H1 (cell line): Measurements from ENCODE around the gene KLHL3. TPM values are rescaled to one million over a fixed set of nuclear protein-coding genes. Genes with fewer than 3 reads are reported as not detected.

Experiments used
- CTCF ChIA-PET: fragments of 300-600 bp; sonication (Branson Sonifier 250); formaldehyde crosslinking; loops from one replicate; lab custom pipeline; 2021; ENCODE audit not compliant: partially characterized antibody; lab: Charles Lee
- POLR2A ChIA-PET: fragments of 300-600 bp; sonication (Branson Sonifier 250); formaldehyde crosslinking; loops from one replicate; lab custom pipeline; 2021; ENCODE audit warnings: inconsistent platforms; ENCODE audit not compliant: partially characterized antibody; lab: Charles Lee
- DNase-seq, 2 experiments: peaks; one replicate each; pipeline versions ENCODE4 v3.0.0 to v3.0.0-alpha.2; 2010 to 2022; ENCODE audit warnings: low spot score in 2 of 2, low read depth in 1 of 2, mixed read lengths in 1 of 2
- FAIRE-seq: peaks from 2 replicates; lab custom pipeline; 2011; peaks lifted over from hg19 to GRCh38; lab: Jason Lieb, UNC
- H2AFZ ChIP-seq: 2 replicates; pipeline ENCODE4 v1.8.1; 2012; ENCODE audit warnings: low read length, inconsistent platforms
- H2AK5ac ChIP-seq: 2 replicates; pipeline ENCODE4 v1.6.1; 2013; ENCODE audit warnings: low read depth, low read length
- H2BK120ac ChIP-seq: replicated peaks from 2 replicates; pipeline ENCODE3; 2013; ENCODE audit warnings: low read depth, low read length, inconsistent platforms
- H2BK12ac ChIP-seq: 2 replicates; pipeline ENCODE4 v1.6.1; 2013; ENCODE audit warnings: low read depth, low read length
- H2BK15ac ChIP-seq: 2 replicates; pipeline ENCODE4 v1.6.1; 2013; ENCODE audit warnings: low read length
- H2BK20ac ChIP-seq: 2 replicates; pipeline ENCODE4 v1.6.1; 2013; ENCODE audit warnings: low read length
- H2BK5ac ChIP-seq: 2 replicates; pipeline ENCODE4 v1.6.1; 2013; ENCODE audit warnings: low read depth, low read length
- H3K14ac ChIP-seq: 2 replicates; pipeline ENCODE4 v1.6.1; 2013; ENCODE audit warnings: inconsistent platforms; ENCODE audit not compliant: insufficient read length
- H3K18ac ChIP-seq: 2 replicates; pipeline ENCODE4 v1.6.1; 2013; ENCODE audit warnings: low read length; ENCODE audit errors: extremely low read depth
- H3K23ac ChIP-seq: 2 replicates; pipeline ENCODE4 v1.6.1; 2013; ENCODE audit warnings: inconsistent platforms; ENCODE audit not compliant: insufficient read length
- H3K23me2 ChIP-seq: 2 replicates; pipeline ENCODE4 v1.6.1; 2013; ENCODE audit warnings: low read depth, low read length
- H3K27ac ChIP-seq: 2 replicates; pipeline ENCODE4 v1.6.1; 2011; ENCODE audit warnings: low read depth, low read length, inconsistent platforms
- H3K27me3 ChIP-seq, 4 experiments: replicated peaks in 1 of 4; 1 replicate in 1 of 4; 2 replicates in 3 of 4; pipeline versions ENCODE4 v1.6.1 to v1.8.1; 2011 to 2013; ENCODE audit warnings: low read length in 3 of 4, mild to moderate bottlenecking in 3 of 4, inconsistent platforms in 2 of 4, mixed read lengths in 2 of 4, moderate library complexity in 1 of 4; ENCODE audit not compliant: control insufficient read depth in 3 of 4, insufficient read depth in 3 of 4; ENCODE audit errors: extremely low read depth in 1 of 4
- H3K36me3 ChIP-seq, 4 experiments: 2 replicates each; pipeline versions ENCODE4 v1.6.1 to v1.8.1; 2011 to 2013; ENCODE audit warnings: mild to moderate bottlenecking in 4 of 4, low read length in 3 of 4, moderate library complexity in 2 of 4, control low read depth in 1 of 4, inconsistent platforms in 1 of 4; ENCODE audit not compliant: insufficient read depth in 4 of 4, control insufficient read depth in 2 of 4
- H3K4ac ChIP-seq: replicated peaks from 2 replicates; pipeline ENCODE3; 2013; ENCODE audit warnings: low read length, low read depth, mixed read lengths, inconsistent platforms; ENCODE audit not compliant: insufficient read length
- H3K4me1 ChIP-seq, 4 experiments: replicated peaks in 1 of 4; 1 replicate in 1 of 4; 2 replicates in 3 of 4; pipeline versions ENCODE4 v1.6.1 to v1.8.1; 2011 to 2013; ENCODE audit warnings: low read length in 3 of 4, inconsistent platforms in 2 of 4, mixed read lengths in 1 of 4; ENCODE audit not compliant: insufficient read depth in 4 of 4, control insufficient read depth in 3 of 4
- H3K4me2 ChIP-seq, 2 experiments: 2 replicates each; pipeline versions ENCODE4 v1.6.1 to v1.8.1; 2011 to 2013; ENCODE audit warnings: low read depth in 2 of 2, low read length in 2 of 2, control low read depth in 1 of 2, inconsistent platforms in 1 of 2, mild to moderate bottlenecking in 1 of 2; ENCODE audit not compliant: insufficient read depth in 1 of 2
- H3K4me3 ChIP-seq, 4 experiments: fragments of 200-600, 300-600 bp in 1 of 4; sonication (generic), shearing (Covaris generic), sonication (Bioruptor Twin) in 1 of 4; 2 replicates each; pipeline versions ENCODE4 v1.5.1 to v1.8.1; 2011 to 2016; ENCODE audit warnings: low read length in 4 of 4, low read depth in 3 of 4, control low read depth in 2 of 4, inconsistent platforms in 2 of 4, mild to moderate bottlenecking in 2 of 4, mixed read lengths in 1 of 4, moderate library complexity in 1 of 4; ENCODE audit not compliant: insufficient read depth in 2 of 4; ENCODE audit errors: extremely low read depth in 1 of 4
- H3K56ac ChIP-seq: replicated peaks from 2 replicates; pipeline ENCODE3; 2013; ENCODE audit warnings: low read depth, mild to moderate bottlenecking, mixed read lengths, low read length, inconsistent platforms; ENCODE audit not compliant: insufficient read length
- H3K79me1 ChIP-seq: 2 replicates; pipeline ENCODE4 v1.6.1; 2013; ENCODE audit warnings: low read depth, low read length, control low read depth
- H3K79me2 ChIP-seq, 2 experiments: 2 replicates each; pipeline versions ENCODE4 v1.6.1 to v1.8.1; 2012 to 2013; ENCODE audit warnings: low read length in 2 of 2, mild to moderate bottlenecking in 2 of 2, inconsistent platforms in 1 of 2; ENCODE audit not compliant: insufficient read depth in 2 of 2, control insufficient read depth in 1 of 2
- H3K9ac ChIP-seq, 4 experiments: replicated peaks in 1 of 4; 1 replicate in 1 of 4; 2 replicates in 3 of 4; pipeline versions ENCODE4 v1.6.1 to v1.8.1; 2011 to 2013; ENCODE audit warnings: low read depth in 3 of 4, low read length in 3 of 4, control low read depth in 2 of 4, mild to moderate bottlenecking in 2 of 4, moderate library complexity in 2 of 4, inconsistent platforms in 1 of 4; ENCODE audit errors: extremely low read depth in 1 of 4
- H3K9me3 ChIP-seq, 2 experiments: 2 replicates each; pipeline versions ENCODE4 v1.6.1 to v1.8.1; 2012 to 2013; ENCODE audit warnings: mild to moderate bottlenecking in 2 of 2, moderate library complexity in 2 of 2, control low read depth in 1 of 2, inconsistent platforms in 1 of 2, low read depth in 1 of 2, low read length in 1 of 2, mixed read lengths in 1 of 2; ENCODE audit not compliant: insufficient read depth in 2 of 2
- H4K20me1 ChIP-seq, 2 experiments: replicated peaks in 1 of 2; 2 replicates each; pipeline versions ENCODE3 to v1.8.1; 2011 to 2013; ENCODE audit warnings: inconsistent platforms in 2 of 2, low read length in 2 of 2, mild to moderate bottlenecking in 1 of 2; ENCODE audit not compliant: insufficient read depth in 2 of 2, control insufficient read depth in 1 of 2
- H4K5ac ChIP-seq: 2 replicates; pipeline ENCODE4 v1.6.1; 2013; ENCODE audit warnings: low read length, low read depth, mixed read lengths, inconsistent platforms; ENCODE audit not compliant: insufficient read length
- H4K8ac ChIP-seq: 2 replicates; pipeline ENCODE4 v1.8.0; 2013; ENCODE audit warnings: mild to moderate bottlenecking, moderate library complexity, low read length, inconsistent platforms; ENCODE audit not compliant: insufficient read depth; ENCODE audit errors: extremely low read depth
- H4K91ac ChIP-seq: replicated peaks from 2 replicates; pipeline ENCODE3; 2013; ENCODE audit warnings: low read length, mixed read lengths, inconsistent platforms; ENCODE audit not compliant: insufficient read length
- BACH1 ChIP-seq: IDR thresholded peaks from 2 replicates; pipeline ENCODE4 v1.6.1; 2012; ENCODE audit warnings: low read length, improper control_type of control experiment
- CBX5 ChIP-seq: fragments of 300-800, 300-1000 bp; sonication (generic); IDR thresholded peaks from 2 replicates; pipeline ENCODE4 v1.7.1; 2016; ENCODE audit warnings: antibody characterized with exemption, low read length, low read depth
- CHD2 ChIP-seq: IDR thresholded peaks from 2 replicates; pipeline ENCODE4 v1.6.1; 2012; ENCODE audit warnings: low read length, improper control_type of control experiment
- FOSL1 ChIP-seq: IDR thresholded peaks from 2 replicates; pipeline ENCODE4 v1.6.1; 2011; ENCODE audit warnings: mild to moderate bottlenecking, low read depth, low read length, moderate library complexity; ENCODE audit not compliant: insufficient read depth
- HDAC6 ChIP-seq: IDR thresholded peaks from one replicate; pipeline ENCODE4 v1.7.1; 2012; ENCODE audit warnings: low read depth, mild to moderate bottlenecking, inconsistent platforms, low read length, moderate library complexity
- KDM5A ChIP-seq: fragments of 200-600 bp; IDR thresholded peaks from 2 replicates; pipeline ENCODE4 v1.7.1; 2012; ENCODE audit warnings: mild to moderate bottlenecking, low read length, inconsistent platforms, mixed read lengths
- MAFK ChIP-seq: IDR thresholded peaks from 2 replicates; pipeline ENCODE4 v1.6.1; 2012; ENCODE audit warnings: low read depth, mild to moderate bottlenecking, improper control_type of control experiment, low read length
- PHF8 ChIP-seq: fragments of 200-600 bp; sonication (generic); conservative IDR thresholded peaks from 2 replicates; pipeline ENCODE4 v1.7.1; 2012; ENCODE audit warnings: low read depth, mild to moderate bottlenecking, inconsistent platforms, low read length, moderate library complexity
- POLR2AphosphoS5 ChIP-seq: IDR thresholded peaks from 2 replicates; pipeline ENCODE4 v1.6.1; 2011; ENCODE audit warnings: low read depth, low read length
- SP1 ChIP-seq: IDR thresholded peaks from 2 replicates; pipeline ENCODE4 v1.6.1; 2011; ENCODE audit warnings: low read depth, low read length
- SUZ12 ChIP-seq: fragments of 200-600 bp; sonication (generic); IDR thresholded peaks from 2 replicates; pipeline ENCODE4 v1.6.1; 2012; ENCODE audit warnings: mild to moderate bottlenecking, inconsistent platforms, low read length, moderate library complexity, mixed read lengths
- YY1 ChIP-seq: IDR thresholded peaks from 2 replicates; pipeline ENCODE4 v1.6.1; 2011; ENCODE audit warnings: low read depth, mild to moderate bottlenecking, low read length
- WGBS, 2 experiments: shearing (Covaris generic) in 1 of 2; methylation state at CpG; one replicate each; pipeline versions ENCODE4 v1.1.6 to v1.1.7; 2013 to 2015; ENCODE audit warnings: low lambda C conversion rate in 2 of 2, mixed read lengths in 2 of 2, inconsistent platforms in 1 of 2, low coverage in 1 of 2, missing lambda C conversion rate in 1 of 2; ENCODE audit not compliant: insufficient replicate concordance in 2 of 2, insufficient coverage in 1 of 2, insufficient read length in 1 of 2; ENCODE audit errors: extremely low coverage in 1 of 2, missing lambda C conversion rate in 1 of 2; 5-methylcytosine and 5-hydroxymethylcytosine counted together
- polyA plus RNA-seq, 7 experiments: library from polyadenylated mRNA; depleted of rRNA in 3 of 7; stranded (reverse) in 5 of 7; unstranded in 2 of 7; fragments of >200 nt in 5 of 7; fragments of 200-250 nt in 2 of 7; gene quantifications; 1 replicate in 5 of 7; 2 replicates in 1 of 7; 4 replicates in 1 of 7; pipeline versions ENCODE4 v1.2.1 to v1.2.3, GENCODE V29; 2011 to 2013; ENCODE audit warnings: missing spikeins in 2 of 7, mixed read lengths in 2 of 7
- total RNA-seq: library from RNA; stranded (reverse); fragmentation: NEBNext Ultra II Directional; extraction: Animal tissue kit (Norgen Biotek cat#: 25700); gene quantifications from 2 replicates; pipeline ENCODE4 v1.2.1, GENCODE V29; 2021
- TF ChIP-seq, protein P1 (sequence below): IDR thresholded peaks from 2 replicates; pipeline ENCODE4 v1.6.1; 2012; ENCODE audit warnings: low read length, inconsistent platforms

KLHL3 gene
- total and polyA plus RNA-seq, 2 of the 8 experiments (the other 6 are each of a cell fraction or from before 2014, with no cell fraction given): 7.4 to 13.7 TPM

DNA sequence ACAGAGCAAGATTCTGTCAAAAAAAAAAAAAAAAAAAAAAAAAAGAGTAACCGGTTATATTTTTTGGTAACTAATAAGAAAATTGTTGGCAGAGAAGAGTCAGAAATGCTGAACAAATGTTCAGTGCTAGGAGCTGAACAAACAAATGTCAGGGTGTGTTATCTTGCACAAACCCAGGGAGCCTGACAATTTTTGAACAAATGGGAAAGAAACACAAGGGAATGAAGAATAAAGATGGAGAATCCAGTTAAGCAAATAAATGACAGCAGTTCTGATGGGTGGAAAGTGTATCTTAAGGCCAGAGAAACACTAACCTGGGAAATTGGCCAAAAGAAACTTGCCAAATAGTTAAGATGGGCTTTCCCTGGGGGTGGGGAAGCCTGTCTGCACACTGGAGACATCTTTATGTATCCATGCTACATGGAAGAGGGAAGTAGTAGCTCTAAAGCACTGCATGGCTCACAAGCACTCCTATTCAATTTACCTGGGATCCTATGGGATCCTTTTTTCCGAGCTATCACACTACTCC, 23.7 kb downstream of the KLHL3 start:
- no peak overlapping the region for H4K5ac ChIP-seq
- H3K4ac ChIP-seq: no peak overlapping the region
- no peak for DNase-seq
- WGBS, 2 experiments: 89% methylated on average over 1 of the region's 2 CpGs; no CpG with 5 or more reads in 1 of the 2 experiments
- H3K27ac ChIP-seq: no peak overlapping the region
- H3K36me3 ChIP-seq: peaks cover 0 to 12% (median 3%) of the 10 kb centered on the region in 4 experiments; a peak in 3 of 8 replicates
- H2BK120ac ChIP-seq: no peak overlapping the region
- ChIA-PET CTCF (interaction anchor here (1.1 kb wide), 1 partner anchor 31 kb away, joined by 3 read pairs; no protein-coding TSS in a partner anchor), POLR2A (interaction anchor here (1.5 kb wide), 1 partner anchor 41 kb away, joined by 4 read pairs; no protein-coding TSS in a partner anchor)
- H3K27me3 ChIP-seq: no peaks in the 10 kb centered on the region
- no peak overlapping the region for H4K91ac ChIP-seq
- no peak overlapping the region for H4K8ac ChIP-seq
- no peaks in the 10 kb centered on the region for H3K4me1 ChIP-seq
- no peak overlapping the region for H2BK5ac ChIP-seq
- H4K20me1 ChIP-seq: peaks cover 0 to 3% of the 10 kb centered on the region in 2 experiments
- no peaks in the 10 kb centered on the region for H3K79me1 ChIP-seq
- no peak overlapping the region for H2AK5ac ChIP-seq
- H3K18ac ChIP-seq: no peak overlapping the region
- no peak overlapping the region for H2BK12ac ChIP-seq
- H3K4me3 ChIP-seq: no peak overlapping the region
- H3K4me2 ChIP-seq: no peak overlapping the region
- no peaks in the 10 kb centered on the region for H3K23me2 ChIP-seq
- H3K79me2 ChIP-seq: no peaks in the 10 kb centered on the region
- peaks cover 4 to 6% of the 10 kb centered on the region in 2 experiments for H3K9me3 ChIP-seq
- no peak overlapping the region for H2BK20ac ChIP-seq
- no peak overlapping the region for H3K9ac ChIP-seq
- H3K23ac ChIP-seq: no peak overlapping the region
- H2BK15ac ChIP-seq: no peak overlapping the region
- H3K56ac ChIP-seq: no peak overlapping the region
- no peak overlapping the region for H3K14ac ChIP-seq
- no peak overlapping the region for H2AFZ ChIP-seq
- no peak for FAIRE-seq
- TF ChIP-seq KDM5A (no peak), BACH1 (no peak), CHD2 (no peak), POLR2AphosphoS5 (no peak), SUZ12 (no peak), HDAC6 (no peak), FOSL1 (no peak), SP1 (no peak), YY1 (no peak), PHF8 (no peak), MAFK (no peak), CBX5 (no peak)
- TF ChIP-seq, protein P1, sequence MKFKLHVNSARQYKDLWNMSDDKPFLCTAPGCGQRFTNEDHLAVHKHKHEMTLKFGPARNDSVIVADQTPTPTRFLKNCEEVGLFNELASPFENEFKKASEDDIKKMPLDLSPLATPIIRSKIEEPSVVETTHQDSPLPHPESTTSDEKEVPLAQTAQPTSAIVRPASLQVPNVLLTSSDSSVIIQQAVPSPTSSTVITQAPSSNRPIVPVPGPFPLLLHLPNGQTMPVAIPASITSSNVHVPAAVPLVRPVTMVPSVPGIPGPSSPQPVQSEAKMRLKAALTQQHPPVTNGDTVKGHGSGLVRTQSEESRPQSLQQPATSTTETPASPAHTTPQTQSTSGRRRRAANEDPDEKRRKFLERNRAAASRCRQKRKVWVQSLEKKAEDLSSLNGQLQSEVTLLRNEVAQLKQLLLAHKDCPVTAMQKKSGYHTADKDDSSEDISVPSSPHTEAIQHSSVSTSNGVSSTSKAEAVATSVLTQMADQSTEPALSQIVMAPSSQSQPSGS: no peak
